ENCODE data around the gene TXNRD2. TPM values are rescaled to one million over a fixed set of nuclear protein-coding genes. Genes with fewer than 3 reads are reported as not detected.

The TXNRD2 gene
- total RNA-seq, 1 donor from 2014 or later = 104 TPM

- no peak for DNase-seq (ENCODE audit: extremely low read depth, low read depth, low spot score)
Observed at GRCh38 chr22:19967850-19968449, 26.3 kb upstream of the TXNRD2 start.

- no peak for DNase-seq (ENCODE audit: extremely low read depth, low read depth, low spot score)
Observed at GRCh38 chr22:19966908-19967750, 25.5 kb upstream of the TXNRD2 start.

- DNase-seq (ENCODE audit: extremely low read depth, low read depth, low spot score) = no peak
Observed at GRCh38 chr22:19965771-19966709, 24.4 kb upstream of the TXNRD2 start.

DNA sequence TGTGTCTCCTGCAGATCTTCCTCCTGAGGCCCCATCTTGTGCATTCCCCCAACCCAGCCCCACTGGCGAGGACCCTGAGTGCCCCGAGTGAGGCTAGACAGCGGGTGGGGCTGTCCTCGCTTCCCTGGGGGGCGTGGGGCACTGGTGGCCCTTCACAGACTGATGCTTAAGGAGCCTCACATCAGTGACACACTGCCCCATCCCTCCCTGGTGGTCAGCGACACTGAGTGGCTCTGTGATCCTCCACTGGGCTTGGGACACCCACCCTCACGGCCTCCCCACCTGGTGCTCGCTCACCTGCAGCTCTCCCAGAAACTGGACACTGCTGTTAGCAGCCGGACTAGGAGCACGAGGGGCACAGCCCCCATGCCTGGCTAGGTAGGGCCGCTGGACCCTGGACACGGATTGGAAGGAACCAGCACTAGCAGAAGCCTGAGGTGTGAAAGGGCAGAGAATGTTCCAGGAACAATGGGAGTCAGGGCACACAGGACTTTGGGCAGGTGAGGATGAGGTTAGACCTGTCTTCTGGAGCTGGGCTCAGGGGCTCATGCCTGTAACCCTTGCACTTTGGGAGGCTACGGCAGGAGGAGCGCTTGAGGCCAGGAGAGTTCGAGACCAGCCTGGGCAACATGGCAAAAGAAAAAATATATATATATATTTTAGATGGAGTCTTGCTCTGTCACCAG lies 23.2 kb upstream of the TXNRD2 start:
- DNase-seq (ENCODE audit: extremely low read depth, low read depth, low spot score) = no peak

GRCh38 chr22:19963863-19964642 lies 22.4 kb upstream of the TXNRD2 start:
- DNase-seq (ENCODE audit: extremely low read depth, low read depth, low spot score) = no peak

DNA sequence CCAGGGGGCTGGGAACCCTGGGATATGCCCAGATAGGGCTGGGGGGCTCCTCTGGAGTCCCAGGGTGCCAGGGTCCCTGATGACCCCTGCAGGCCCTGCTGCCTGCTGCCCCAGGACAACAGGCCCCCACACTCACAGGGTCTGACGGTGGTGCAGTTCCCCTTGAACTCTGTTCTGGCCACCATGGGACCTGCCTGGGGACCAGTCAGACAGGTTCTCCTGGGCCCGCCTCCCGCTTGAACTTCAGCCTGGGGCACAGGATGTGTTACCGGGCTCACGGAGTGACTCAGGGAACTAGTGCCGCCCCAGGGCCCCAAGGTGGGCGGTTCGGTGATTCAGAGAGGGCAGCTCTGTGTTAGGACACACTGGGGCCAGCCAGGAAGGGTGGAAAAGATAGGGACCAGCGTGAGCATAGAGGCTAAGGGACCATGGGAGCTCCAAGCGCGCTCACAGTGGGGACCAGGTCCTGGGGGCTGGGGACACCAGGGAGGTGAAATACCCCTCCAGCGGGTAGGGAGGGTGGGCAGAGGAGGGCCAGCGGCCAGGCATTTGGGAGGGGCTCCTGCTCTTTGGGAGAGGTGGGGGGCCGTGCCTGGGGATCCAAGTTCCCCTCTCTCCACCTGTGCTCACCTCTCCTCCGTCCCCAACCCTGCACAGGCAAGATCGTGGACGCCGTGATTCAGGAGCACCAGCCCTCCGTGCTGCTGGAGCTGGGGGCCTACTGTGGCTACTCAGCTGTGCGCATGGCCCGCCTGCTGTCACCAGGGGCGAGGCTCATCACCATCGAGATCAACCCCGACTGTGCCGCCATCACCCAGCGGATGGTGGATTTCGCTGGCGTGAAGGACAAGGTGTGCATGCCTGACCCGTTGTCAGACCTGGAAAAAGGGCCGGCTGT lies 21.5 kb upstream of the TXNRD2 start:
- no peak for DNase-seq (ENCODE audit: extremely low read depth, low read depth, low spot score)

- DNase-seq (ENCODE audit: extremely low read depth, low read depth, low spot score) = no peak
Observed at GRCh38 chr22:19962246-19962908, 20.8 kb upstream of the TXNRD2 start.

DNA sequence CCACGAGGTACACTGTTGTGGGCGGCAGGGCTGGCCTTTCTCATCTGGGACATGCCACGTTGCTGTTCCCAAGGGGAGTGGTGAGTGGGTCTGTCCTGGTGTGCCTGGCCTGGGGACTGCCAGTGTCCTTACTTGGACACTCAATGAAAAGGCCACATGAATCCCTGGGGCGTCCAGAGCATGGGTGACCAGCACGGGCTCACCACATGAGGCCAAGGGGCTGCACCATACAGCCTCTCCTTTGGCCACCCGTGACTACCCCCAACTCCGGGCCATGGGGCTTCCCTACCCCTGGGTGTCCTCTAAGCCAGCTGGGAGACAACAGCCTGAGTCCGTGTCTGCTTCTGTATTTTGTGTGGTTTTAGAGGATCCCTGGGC lies 20.2 kb upstream of the TXNRD2 start:
- DNase-seq (ENCODE audit: extremely low read depth, low read depth, low spot score) = no peak

- no peak for DNase-seq (ENCODE audit: extremely low read depth, low read depth, low spot score)
Observed at GRCh38 chr22:19961201-19961580, 19.6 kb upstream of the TXNRD2 start.

DNA sequence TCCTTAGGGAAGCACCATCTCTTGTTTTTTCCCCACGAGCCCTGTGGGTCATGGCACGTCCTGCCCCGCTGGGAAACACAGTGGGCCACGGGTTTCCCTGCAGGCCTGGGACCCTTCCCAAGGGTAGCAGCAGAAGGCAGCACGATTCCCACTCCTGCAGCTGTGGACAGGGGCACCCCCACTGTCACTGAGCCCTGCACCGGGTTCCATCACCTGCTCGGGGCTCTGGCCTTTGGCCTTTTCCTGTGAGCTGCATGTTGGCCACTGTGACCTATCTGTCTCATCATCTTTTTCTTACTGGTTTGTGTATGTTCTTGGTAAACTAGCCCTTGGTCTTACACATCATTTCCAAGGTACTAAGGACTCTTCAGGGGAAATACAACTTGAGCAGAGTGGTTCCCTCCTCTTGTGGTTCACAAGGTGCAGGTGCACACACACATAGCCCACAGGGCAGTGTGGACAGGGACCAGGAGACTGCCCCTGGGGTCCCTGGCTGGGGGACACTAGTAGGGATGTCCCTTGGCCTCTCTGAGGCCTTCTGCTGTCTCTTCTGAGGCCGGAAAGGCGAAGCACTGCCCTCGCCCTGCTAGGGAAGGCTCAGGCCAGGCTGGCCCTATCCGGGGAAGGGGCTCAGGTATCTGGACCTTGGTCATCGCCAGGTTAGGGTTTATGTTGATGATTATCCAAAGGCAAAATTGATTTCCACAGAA lies 19.0 kb upstream of the TXNRD2 start:
- no peak for DNase-seq (ENCODE audit: extremely low read depth, low read depth, low spot score)

DNA sequence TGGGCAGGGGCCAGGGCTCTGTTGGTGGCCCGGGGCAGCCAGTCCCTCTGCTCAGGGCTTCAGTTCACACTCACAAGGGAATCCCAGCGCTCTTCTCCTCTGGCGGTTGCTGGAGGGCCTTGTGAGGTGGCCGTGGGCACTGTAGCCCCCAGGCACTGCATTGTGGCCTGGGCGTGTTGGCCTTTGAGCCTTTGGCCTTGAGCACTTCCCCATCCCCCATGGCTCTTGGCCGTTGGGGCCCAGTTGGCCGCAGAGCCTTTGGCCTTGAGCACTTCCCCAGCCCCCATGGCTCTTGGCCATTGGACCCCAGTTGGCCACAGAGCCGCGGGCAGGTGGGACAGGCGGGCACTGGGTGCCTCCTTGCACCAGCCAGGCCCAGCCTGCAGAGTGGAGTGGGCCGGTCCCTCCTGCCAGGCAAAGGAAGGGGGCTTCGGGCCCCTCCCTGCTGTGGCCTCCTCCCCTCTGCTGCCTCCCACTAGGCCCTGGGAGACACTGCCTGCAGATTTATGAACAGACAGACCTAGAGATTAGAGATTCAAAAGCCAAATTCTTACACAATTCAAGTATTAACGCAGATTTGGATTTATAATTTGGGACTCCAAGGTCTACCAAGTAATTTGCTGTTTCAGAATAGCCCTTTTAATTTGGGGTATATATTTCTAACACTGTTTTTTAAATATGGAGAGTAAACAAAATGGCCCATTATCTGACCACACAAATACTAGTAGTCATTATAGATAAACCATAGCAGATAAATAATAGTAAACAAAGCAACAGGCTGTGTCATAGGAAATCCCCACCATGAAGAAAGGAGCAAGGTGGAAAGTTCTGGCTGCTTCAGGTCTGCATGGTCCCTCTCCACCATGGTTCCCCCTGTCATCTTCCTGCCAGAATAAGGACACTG lies 18.2 kb upstream of the TXNRD2 start:
- DNase-seq (ENCODE audit: extremely low read depth, low read depth, low spot score) = no peak

GRCh38 chr22:19959043-19959586 lies 17.5 kb upstream of the TXNRD2 start:
- no peak for DNase-seq (ENCODE audit: extremely low read depth, low read depth, low spot score)

GRCh38 chr22:19958083-19959042 lies 16.7 kb upstream of the TXNRD2 start:
- no peak for DNase-seq (ENCODE audit: extremely low read depth, low read depth, low spot score)

GRCh38 chr22:19957445-19957844 lies 15.8 kb upstream of the TXNRD2 start:
- no peak for DNase-seq (ENCODE audit: extremely low read depth, low read depth, low spot score)

All from glomerular endothelial cell (primary cell).